GM19452 (cell line): ENCODE data around the gene GFOD1.

ENCODE experiments used
- ATAC-seq: cut with Tn5 transposase; IDR thresholded peaks from one replicate; pipeline ENCODE4 v1.9.1; 2021; ENCODE audit not compliant: unreplicated experiment

GFOD1 gene

GRCh38 chr6:13383328-13384163, 103.9 kb downstream of the GFOD1 start:
- ATAC-seq: peak; percentile 94

DNA sequence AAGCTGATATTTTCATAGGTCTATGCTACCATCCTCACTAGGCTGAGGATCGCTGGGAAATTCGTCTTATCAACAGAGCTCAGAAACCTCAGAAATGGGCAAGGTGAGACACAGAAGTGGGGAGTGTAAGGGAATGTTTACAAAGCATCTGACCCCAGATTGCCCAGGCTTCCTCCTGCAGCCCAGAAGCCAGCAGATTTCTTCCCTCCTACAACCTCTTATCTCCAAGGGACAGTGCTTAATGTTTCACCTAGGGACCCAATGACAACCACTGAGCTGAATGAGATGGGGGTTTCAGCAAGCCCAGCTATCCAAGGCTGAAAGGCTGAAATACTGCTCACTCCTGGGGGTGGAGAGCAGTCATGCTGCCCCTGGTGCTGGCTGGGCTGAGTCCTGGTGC, 106.6 kb downstream of the GFOD1 start:
- ATAC-seq: no peak

DNA sequence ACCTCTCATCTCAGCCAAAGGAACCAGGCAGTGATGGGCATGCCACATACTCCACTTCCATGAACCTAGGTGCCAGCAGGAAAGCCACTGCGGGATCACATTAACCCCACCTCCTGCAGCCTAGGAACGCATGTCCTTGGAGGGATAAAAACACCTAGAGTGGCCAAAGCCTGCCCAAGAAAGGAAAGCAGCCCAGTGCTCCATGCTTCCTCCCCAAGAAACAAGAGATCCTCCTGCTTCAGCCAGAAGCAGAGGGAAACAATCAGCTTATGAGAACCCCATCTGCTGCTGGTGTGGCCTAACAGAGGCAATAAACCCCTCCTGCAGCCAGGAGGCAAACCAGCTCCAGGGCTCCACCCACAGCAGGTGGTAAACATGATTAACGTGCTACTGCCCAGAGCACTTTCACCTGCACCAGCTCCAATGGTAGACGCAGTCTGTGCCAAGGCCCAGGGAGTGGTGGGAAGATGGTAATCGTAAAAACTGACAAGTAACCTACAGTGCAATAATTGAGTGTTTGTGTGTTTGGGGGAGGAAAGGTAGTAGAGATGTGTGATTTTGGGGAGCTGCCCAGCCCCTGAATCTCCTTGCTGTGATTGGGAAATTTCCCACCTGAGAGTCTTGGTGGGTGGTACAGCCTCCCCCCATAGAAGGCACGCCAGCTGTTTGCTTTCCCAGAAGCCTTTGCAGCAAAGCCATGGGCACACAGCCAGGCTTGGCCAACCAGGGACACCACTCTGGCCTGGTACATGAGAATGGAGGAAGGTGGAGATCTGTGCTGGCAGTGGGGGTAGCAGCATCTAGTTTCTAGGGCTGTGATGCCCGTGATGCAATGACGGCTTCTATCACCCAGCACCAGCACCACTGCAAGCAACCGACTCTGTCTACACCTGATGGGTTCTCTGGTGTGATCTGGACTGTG, 108.5 kb downstream of the GFOD1 start:
- no peak for ATAC-seq

DNA sequence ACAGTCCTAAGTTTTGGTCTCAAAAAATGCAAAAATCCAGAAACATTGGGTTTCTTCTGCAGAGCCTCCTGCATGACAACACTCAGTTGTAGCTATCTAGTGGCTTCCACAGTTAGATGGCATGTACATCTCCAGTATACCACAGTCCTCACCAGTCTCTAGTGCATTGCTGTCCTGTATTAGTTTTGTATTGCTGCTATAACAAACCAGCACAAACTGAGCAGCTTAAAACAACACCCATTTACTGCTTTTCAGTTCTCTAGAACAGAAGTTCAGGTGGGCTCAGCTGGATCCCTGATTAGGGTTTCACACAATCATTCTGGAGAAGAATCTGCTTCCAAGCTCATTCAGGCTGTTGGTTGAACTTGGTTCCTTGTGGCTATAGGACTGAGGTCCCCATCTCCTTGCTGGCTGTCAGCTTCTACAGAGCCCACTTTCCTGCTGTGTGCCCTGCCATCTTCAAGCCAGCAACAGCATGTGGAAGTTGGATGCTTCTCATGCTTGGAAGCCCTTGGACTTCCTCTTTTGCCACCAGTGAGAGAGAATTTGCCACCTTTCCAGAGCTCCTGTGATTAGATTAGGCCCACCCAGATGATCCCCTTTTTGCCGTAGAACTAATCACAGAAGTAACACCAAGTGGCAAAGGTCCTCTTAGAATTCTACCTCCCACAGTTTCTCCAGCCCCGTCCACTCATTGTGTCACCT, 110.2 kb downstream of the GFOD1 start:
- ATAC-seq: no peak

GRCh38 chr6:13375360-13375878, 112.0 kb downstream of the GFOD1 start:
- ATAC-seq: peak; percentile 72

DNA sequence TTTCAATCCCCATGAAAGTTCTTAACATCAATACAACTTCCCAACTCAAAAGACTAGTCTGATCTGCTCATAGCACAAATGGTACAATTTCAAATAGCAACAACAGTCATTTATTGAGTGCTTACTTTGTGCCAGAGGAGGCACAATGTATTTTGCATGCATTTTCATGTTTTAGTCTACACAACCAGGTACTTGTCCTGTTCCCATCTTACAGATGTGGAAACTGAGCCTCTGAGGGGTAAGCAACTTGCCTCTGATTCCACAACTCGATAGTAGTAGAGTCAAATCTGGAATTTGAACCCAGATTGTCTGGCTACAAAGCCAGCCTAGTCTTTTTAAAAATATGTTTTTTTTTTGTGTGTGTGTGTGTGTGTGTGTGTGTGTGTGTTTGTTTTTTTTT, 113.5 kb downstream of the GFOD1 start:
- ATAC-seq: no peak

DNA sequence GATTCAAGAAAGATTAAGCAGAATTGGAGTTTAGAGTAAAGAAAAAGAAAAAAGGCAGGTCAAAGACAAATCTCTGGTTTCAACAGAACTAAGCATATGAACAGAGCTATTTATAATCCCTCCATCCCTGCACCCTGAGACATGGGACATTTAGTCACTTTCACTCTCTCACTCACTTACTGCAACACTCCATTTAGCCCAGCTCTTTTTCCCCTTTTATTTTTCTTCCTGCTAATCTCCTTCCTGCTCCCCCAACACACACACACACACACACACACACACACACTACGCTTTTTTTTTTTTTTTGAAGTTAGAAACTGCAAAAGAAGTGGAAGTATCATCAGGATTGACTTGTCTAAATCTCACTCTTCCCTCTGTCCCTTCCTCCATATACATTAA, 113.9 kb downstream of the GFOD1 start:
- no peak for ATAC-seq

- no peak for ATAC-seq
Measured at GRCh38 chr6:13372688-13373487, 114.5 kb downstream of the GFOD1 start.

- ATAC-seq: no peak
Measured at GRCh38 chr6:13372076-13372475, 115.3 kb downstream of the GFOD1 start.

- ATAC-seq: no peak
Measured at GRCh38 chr6:13371421-13372072, 115.9 kb downstream of the GFOD1 start.

GRCh38 chr6:13370623-13371022, 116.8 kb downstream of the GFOD1 start:
- ATAC-seq: no peak

DNA sequence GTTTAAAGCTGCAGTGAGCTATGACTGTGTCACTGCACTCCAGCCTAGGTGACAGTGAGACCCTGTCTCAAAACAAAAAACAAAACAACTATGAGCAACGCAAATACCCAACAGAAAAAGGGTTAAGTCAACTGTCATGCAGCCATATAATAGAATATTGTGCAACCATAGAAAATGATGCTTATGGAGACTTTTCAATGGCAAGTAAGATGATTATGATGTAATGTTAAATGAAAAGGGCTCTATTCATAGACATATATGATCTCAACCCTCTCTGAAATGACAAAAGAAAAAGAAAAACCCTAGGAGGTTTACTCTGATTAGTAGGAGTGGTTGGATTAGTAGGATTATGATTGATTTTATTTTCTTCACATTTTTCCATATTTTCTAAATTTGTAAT, 117.8 kb downstream of the GFOD1 start:
- ATAC-seq: no peak

GRCh38 chr6:13368731-13369115, 118.7 kb downstream of the GFOD1 start:
- ATAC-seq: no peak

GRCh38 chr6:13368079-13368730, 119.2 kb downstream of the GFOD1 start:
- no peak for ATAC-seq

GRCh38 chr6:13367396-13367795, 120.0 kb downstream of the GFOD1 start:
- no peak for ATAC-seq

GRCh38 chr6:13365320-13365719, 122.1 kb downstream of the GFOD1 start:
- ATAC-seq: no peak

DNA sequence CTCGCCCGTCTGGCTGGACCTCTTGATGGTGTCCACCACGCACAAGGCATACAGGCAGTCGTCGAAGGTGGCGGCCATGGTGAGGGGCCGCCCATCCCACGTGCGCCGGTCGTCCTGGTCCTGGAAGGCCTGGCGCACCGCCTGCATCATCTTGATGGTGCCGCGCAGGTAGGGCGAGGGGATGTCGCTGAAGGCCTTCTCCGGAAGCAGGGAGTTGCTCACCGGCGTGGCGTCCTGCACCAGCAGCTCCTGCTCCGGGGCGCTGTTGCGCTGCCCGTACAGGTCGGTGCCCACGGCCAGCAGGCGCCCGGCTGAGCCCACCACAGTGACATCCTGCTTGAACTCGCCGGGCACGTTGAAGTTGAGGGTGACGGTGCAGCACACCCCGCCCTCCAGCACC, 122.6 kb downstream of the GFOD1 start:
- ATAC-seq: no peak

- no peak for ATAC-seq
Measured at GRCh38 chr6:13362412-13362811, 125.0 kb downstream of the GFOD1 start.
